Measurements from ENCODE around the gene BHLHE23. TPM values are rescaled to one million over a fixed set of nuclear protein-coding genes. Genes with fewer than 3 reads are reported as not detected.

Gene BHLHE23
- total RNA-seq, 1 donor from 2014 or later: not detected

GRCh38 chr20:63049191-63049518, 42.4 kb upstream of the BHLHE23 start:
- TF ChIP-seq CTCF (IDR thresholded peaks at IDR 0.05; ENCODE audit: unreplicated experiment): no peak
- H3K9me3 Mint-ChIP-seq: no peaks in the 10 kb centered on the region
- no peaks in the 10 kb centered on the region for H3K36me3 Mint-ChIP-seq
- DNase-seq (ENCODE audit: low spot score in 2 of 2, unreplicated experiment in 2 of 2): no peak
- H3K4me3 Mint-ChIP-seq: no peak overlapping the region
- peaks cover 44% of the 10 kb centered on the region for H3K27me3 Mint-ChIP-seq (ENCODE audit: low read depth)
- H3K27ac Mint-ChIP-seq: no peak overlapping the region
- no peaks in the 10 kb centered on the region for H3K4me1 Mint-ChIP-seq

DNA sequence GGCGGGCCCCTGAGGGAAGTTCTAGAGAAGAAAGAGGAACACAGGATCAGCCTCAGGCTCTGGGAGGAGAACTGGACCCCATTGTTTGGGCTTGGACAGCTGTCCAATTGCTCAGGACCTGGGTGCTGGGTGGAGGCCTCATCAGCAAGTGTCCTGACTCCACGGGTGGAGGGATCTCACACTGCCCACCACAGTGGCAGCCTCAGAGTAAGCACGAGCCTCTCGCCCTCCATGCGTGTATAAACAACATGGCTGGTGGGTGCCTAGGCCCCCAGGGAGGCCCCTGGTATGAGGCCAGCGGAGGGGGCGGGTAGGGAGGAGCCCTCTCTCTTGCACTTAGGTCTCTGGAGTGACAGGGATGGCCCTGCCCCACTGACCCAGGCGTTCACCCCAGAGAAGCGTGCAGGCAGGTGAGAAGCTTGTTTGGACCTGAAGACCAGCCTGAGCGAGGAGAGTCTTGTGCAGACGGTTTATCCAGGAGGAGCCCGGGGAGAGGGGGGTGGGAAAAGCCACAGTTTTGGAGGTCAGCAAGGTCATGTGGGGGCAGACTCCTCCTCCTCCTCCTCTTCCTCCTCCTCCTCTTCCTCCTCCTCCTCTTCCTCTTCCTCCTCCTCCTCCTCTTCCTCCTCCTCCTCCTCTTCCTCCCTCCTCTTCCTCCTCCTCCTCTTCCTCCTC, 41.9 kb upstream of the BHLHE23 start:
- no peak for DNase-seq (ENCODE audit: low spot score in 2 of 2, unreplicated experiment in 2 of 2)
- H3K9me3 Mint-ChIP-seq: no peaks in the 10 kb centered on the region

DNA sequence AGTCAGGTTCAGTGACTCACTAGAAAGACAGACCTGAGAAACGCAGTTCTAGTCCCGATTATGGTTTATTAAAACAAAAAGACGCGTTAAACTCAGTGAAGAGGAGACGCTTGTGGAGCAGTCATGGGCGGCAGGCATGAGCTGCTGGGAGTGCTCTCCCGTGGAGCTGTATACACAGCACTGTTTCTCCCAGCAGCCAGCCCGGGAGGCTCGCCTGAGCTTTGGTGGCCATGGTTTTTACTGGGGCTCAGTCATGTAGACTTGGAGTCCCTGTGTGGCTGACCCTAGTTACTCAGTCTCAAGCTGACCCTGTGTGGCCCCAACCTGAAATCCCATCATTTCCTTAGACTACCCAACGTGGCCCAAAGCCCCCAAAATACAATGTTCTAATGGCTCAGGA, 41.2 kb upstream of the BHLHE23 start:
- H3K4me3 Mint-ChIP-seq: no peak overlapping the region
- no peak for DNase-seq (ENCODE audit: low spot score in 2 of 2, unreplicated experiment in 2 of 2)
- no peaks in the 10 kb centered on the region for H3K9me3 Mint-ChIP-seq
- H3K4me1 Mint-ChIP-seq: no peaks in the 10 kb centered on the region
- no peak for TF ChIP-seq CTCF (IDR thresholded peaks at IDR 0.05; ENCODE audit: unreplicated experiment)
- no peaks in the 10 kb centered on the region for H3K36me3 Mint-ChIP-seq
- H3K27ac Mint-ChIP-seq: no peak overlapping the region
- peaks cover 46% of the 10 kb centered on the region for H3K27me3 Mint-ChIP-seq (ENCODE audit: low read depth)

More for the DNA sequence above, 41.9 kb upstream of the BHLHE23 start:
- H3K36me3 Mint-ChIP-seq: no peaks in the 10 kb centered on the region
- H3K4me3 Mint-ChIP-seq: no peak overlapping the region
- H3K4me1 Mint-ChIP-seq: no peaks in the 10 kb centered on the region
- TF ChIP-seq CTCF (IDR thresholded peaks at IDR 0.05; ENCODE audit: unreplicated experiment): no peak
- H3K27me3 Mint-ChIP-seq (ENCODE audit: low read depth): peaks cover 46% of the 10 kb centered on the region
- no peak overlapping the region for H3K27ac Mint-ChIP-seq

GRCh38 chr20:63047267-63047666, 40.5 kb upstream of the BHLHE23 start:
- H3K27ac Mint-ChIP-seq: no peak overlapping the region
- no peak overlapping the region for H3K4me3 Mint-ChIP-seq
- H3K27me3 Mint-ChIP-seq (ENCODE audit: low read depth): peaks cover 51% of the 10 kb centered on the region
- H3K4me1 Mint-ChIP-seq: no peaks in the 10 kb centered on the region
- H3K36me3 Mint-ChIP-seq: no peaks in the 10 kb centered on the region
- TF ChIP-seq CTCF (IDR thresholded peaks at IDR 0.05; ENCODE audit: unreplicated experiment): no peak
- no peaks in the 10 kb centered on the region for H3K9me3 Mint-ChIP-seq
- DNase-seq (ENCODE audit: low spot score in 2 of 2, unreplicated experiment in 2 of 2): no peak

DNA sequence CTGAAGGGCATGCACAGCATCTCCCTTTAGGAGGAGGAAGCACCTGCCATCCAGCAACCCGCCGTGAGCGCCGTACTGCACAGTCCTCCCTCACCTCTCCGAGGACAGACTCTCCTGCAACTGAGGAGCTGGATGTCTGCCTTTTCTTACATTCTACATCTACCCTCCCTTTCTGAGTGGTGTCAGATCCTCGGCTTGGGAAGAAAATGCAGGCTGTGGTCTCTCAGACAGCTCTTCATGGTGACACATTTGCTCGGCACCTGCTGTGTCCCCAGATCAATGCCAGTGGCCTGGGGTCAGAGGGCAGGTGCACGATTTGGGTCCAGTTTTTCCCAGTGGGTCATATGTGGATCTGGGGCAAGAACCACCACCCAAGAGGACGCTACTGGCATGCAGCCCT, 40.1 kb upstream of the BHLHE23 start:
- H3K4me1 Mint-ChIP-seq: no peaks in the 10 kb centered on the region

More for the DNA sequence above, 40.1 kb upstream of the BHLHE23 start:
- Mint-ChIP-seq H3K9me3 (no peaks in the 10 kb centered on the region), H3K27ac (no peak overlapping the region), H3K4me3 (no peak overlapping the region), H3K27me3 (ENCODE audit: low read depth) (peaks cover 52% of the 10 kb centered on the region), H3K36me3 (no peaks in the 10 kb centered on the region)
- no peak for TF ChIP-seq CTCF (IDR thresholded peaks at IDR 0.05; ENCODE audit: unreplicated experiment)
- no peak for DNase-seq (ENCODE audit: low spot score in 2 of 2, unreplicated experiment in 2 of 2)
